Measurements from ENCODE around the gene ARCN1.

DNA sequence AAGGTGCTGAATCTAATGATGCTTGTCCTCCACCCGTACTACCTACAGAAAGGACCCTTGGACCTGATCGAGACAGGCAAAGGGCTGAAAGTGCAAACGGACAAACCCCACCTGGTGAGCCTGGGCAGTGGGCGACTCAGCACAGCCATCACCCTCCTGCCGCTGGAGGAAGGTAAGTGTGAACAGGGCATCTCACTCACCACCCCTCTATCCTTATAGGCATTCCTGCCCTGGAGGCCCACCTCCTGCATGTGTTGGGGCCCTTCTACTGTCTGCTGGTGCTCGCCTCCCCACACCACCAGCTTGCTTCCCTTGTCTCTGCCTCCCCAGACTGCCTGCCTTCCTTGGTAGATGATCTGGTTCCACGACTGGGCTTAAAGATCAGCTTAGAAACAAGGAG is 42.3 kb downstream of the ARCN1 start:
- TF ChIP-seq, protein P1, sequence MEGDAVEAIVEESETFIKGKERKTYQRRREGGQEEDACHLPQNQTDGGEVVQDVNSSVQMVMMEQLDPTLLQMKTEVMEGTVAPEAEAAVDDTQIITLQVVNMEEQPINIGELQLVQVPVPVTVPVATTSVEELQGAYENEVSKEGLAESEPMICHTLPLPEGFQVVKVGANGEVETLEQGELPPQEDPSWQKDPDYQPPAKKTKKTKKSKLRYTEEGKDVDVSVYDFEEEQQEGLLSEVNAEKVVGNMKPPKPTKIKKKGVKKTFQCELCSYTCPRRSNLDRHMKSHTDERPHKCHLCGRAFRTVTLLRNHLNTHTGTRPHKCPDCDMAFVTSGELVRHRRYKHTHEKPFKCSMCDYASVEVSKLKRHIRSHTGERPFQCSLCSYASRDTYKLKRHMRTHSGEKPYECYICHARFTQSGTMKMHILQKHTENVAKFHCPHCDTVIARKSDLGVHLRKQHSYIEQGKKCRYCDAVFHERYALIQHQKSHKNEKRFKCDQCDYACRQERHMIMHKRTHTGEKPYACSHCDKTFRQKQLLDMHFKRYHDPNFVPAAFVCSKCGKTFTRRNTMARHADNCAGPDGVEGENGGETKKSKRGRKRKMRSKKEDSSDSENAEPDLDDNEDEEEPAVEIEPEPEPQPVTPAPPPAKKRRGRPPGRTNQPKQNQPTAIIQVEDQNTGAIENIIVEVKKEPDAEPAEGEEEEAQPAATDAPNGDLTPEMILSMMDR (IDR thresholded peaks at IDR 0.05; ENCODE audit: poor library complexity, severe bottlenecking) = no peak
- no peak for TF ChIP-seq SMC3 (conservative IDR thresholded peaks at IDR 0.05; ENCODE audit: poor library complexity)
- TF ChIP-seq MXI1 (conservative IDR thresholded peaks at IDR 0.05; ENCODE audit: poor library complexity, severe bottlenecking) = no peak
- no peak for TF ChIP-seq POLR2AphosphoS5 (IDR thresholded peaks at IDR 0.05)
- TF ChIP-seq TAF1 (IDR thresholded peaks at IDR 0.05; ENCODE audit: low read depth) = no peak
